Retinal pigment epithelial cell (primary cell): ENCODE data around the gene SH2D1B.
A peak's percentile ranks its signal among the peaks of the same experiment; 100 is the strongest.

ENCODE experiments used
- DNase-seq: peaks from one replicate; pipeline ENCODE4 v3.0.0-alpha.2; 2010; ENCODE audit warnings: low read depth
- H3K4me3 ChIP-seq: 2 replicates; pipeline ENCODE4 v1.5.1; 2011; ENCODE audit warnings: mild to moderate bottlenecking, low read length, control low read depth, moderate library complexity
- CTCF ChIP-seq: conservative IDR thresholded peaks from 2 replicates; pipeline ENCODE4 v1.5.1; 2011; ENCODE audit warnings: low read depth, low read length, control low read depth, inconsistent platforms

Gene SH2D1B

GRCh38 chr1:162397039-162397448 is 14.9 kb downstream of the SH2D1B start:
- DNase-seq: no peak
- TF ChIP-seq CTCF: no peak
- no peak overlapping the region for H3K4me3 ChIP-seq

- no peak for DNase-seq
- TF ChIP-seq CTCF: no peak
- no peak overlapping the region for H3K4me3 ChIP-seq
Observed at GRCh38 chr1:162396201-162396906, 15.6 kb downstream of the SH2D1B start.

GRCh38 chr1:162391790-162392563 is 20.0 kb downstream of the SH2D1B start:
- DNase-seq: peak; percentile 73
- no peak overlapping the region for H3K4me3 ChIP-seq
- TF ChIP-seq CTCF: peak; percentile 86

- DNase-seq: no peak
- no peak for TF ChIP-seq CTCF
- H3K4me3 ChIP-seq: no peak overlapping the region
Observed at GRCh38 chr1:162390396-162391185, 21.3 kb downstream of the SH2D1B start.

GRCh38 chr1:162389971-162390370 is 22.0 kb downstream of the SH2D1B start:
- TF ChIP-seq CTCF: no peak
- no peak overlapping the region for H3K4me3 ChIP-seq
- DNase-seq: no peak

GRCh38 chr1:162389021-162389818 is 22.7 kb downstream of the SH2D1B start:
- TF ChIP-seq CTCF: no peak
- DNase-seq: no peak
- no peak overlapping the region for H3K4me3 ChIP-seq
